ENCODE data around the gene PPFIBP2. TPM values are rescaled to one million over a fixed set of nuclear protein-coding genes. Genes with fewer than 3 reads are reported as not detected.

PPFIBP2 gene
- total and polyA plus RNA-seq, 11 donors, result 10.5 to 31.1 (median 20.8) TPM

DNA sequence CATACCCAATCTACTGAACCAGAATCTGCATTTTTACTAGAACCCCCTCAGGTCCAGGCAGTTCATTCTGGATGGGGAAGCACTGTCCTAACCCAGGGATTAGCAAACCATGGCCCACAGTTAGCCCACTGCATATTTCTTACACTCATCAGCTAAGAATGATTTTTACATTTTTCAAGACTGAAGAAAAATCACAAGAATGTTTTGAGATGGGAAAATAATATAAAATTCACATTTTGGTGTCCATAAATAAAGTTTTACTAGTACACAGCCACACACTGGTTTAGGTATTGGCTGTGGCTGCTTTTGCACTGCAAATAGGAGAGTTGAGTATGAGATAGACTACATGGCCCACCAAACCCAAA is 59.4 kb downstream of the PPFIBP2 start:
- H3K4me1 ChIP-seq, result peaks cover 7 to 46% (median 27%) of the 10 kb centered on the region in 12 donors
- peaks cover 0 to 13% (median 0%) of the 10 kb centered on the region in 9 donors for H3K27me3 ChIP-seq
- H3K36me3 ChIP-seq, result no peaks in the 10 kb centered on the region
- H3K27ac ChIP-seq, result no peak overlapping the region
- intact Hi-C loops (cut with DNase I), result loop anchor here in 8 of 10 donors (2.0 to 10.0 kb wide), 7 partner anchors 54 to 122 kb away; partner anchors contain the start of gene PPFIBP2 (in 3 of the 8)
- H3K9me3 ChIP-seq, result peaks cover 0 to 4% (median 0%) of the 10 kb centered on the region in 12 donors
- ATAC-seq (no peak), DNase-seq (no peak)
- TF ChIP-seq POLR2A (IDR thresholded peaks at IDR 0.05) (no peak), CTCF (IDR thresholded peaks at IDR 0.05) (no peak)
- H3K4me3 ChIP-seq, result no peak overlapping the region

DNA sequence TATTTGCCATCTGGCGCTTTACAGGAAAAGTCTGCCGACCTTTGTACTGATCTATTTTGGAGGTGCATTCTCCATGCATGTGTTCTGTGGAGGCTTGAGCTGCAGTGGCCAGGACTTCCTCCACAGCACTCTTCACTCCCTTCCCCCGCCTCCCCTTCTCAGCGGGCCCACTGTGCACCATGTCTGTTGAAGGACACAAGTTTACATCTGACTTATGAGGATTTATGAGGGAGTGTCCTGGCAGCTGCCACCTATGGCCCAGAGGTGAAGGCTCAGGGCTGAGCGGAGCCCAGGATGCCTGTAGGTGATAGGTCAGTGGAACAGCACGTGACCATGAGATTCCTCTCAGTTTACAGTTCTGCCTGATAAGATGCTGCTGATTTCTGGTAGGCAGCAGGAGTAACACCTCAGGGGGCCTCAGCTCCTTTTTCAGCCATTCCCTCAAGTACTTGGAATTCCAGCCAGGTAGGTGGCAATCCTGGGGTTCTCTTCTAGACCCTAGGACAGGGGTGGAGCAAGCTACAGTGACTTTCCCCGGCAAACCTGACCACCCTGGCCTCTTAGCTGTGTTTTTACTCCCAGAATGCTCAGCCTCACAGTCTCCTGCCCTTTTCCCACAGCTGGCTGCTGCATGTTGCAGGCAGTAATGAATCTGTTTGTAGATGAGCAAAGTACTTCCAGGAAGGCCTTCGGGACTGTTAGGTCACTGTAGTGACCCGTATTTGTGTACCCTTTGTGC is 59.9 kb downstream of the PPFIBP2 start:
- H3K27ac ChIP-seq, result peak overlapping the region in 1 of 12 donors; percentile 14
- no peak for TF ChIP-seq POLR2A (IDR thresholded peaks at IDR 0.05)
- TF ChIP-seq CTCF (IDR thresholded peaks at IDR 0.05), result no peak

DNA sequence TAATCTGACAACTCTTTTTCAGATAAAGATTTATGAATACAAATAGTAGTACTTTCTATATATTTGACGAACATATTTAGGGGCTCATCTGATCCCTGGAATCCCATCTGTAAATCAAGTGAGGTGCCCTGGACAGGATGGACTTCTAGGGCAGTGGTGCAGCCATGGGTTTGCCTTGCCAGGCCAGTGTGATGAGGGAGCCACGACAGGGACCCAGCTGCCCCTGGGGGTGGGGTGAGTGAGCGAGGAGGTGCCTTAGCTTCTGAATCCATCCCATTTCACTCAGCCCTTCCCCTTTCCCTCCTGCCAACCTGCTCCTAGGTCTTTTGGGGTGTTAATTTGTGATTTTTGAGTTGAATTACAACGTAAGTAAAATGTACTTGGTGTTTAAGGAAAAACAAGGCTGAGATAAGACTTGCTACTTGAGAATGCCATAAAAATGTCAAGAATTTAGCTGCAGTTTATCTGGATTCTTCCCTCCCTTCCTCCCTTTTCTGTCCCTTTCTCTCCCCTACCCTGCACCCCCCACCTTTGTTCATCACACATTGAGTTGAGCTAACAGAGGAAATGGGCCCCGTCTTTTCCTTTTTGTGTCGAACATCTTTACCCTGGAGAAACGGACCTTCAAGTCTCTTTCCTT is 60.8 kb downstream of the PPFIBP2 start:
- no peak for DNase-seq
- TF ChIP-seq CTCF (IDR thresholded peaks at IDR 0.05) (no peak), POLR2A (IDR thresholded peaks at IDR 0.05) (no peak)
- Histone ChIP-seq H3K9me3 (no peaks in the 10 kb centered on the region), H3K4me3 (no peak overlapping the region), H3K4me1 (peaks cover 7 to 60% (median 32%) of the 10 kb centered on the region in 12 donors), H3K27ac (peak overlapping the region in 2 of 12 donors; percentile 14), H3K36me3 (no peaks in the 10 kb centered on the region), H3K27me3 (peaks cover 0 to 13% (median 0%) of the 10 kb centered on the region in 9 donors)
- 68 to 86% (median 79%) methylated on average over 7 of the region's 7 CpGs for WGBS, 4 donors
- intact Hi-C loops (cut with DNase I), result loop anchor here in 9 of 10 donors (5.0 to 10.0 kb wide), 7 partner anchors 53 to 120 kb away; partner anchors contain the start of gene PPFIBP2 (in 4 of the 9)
- ATAC-seq, result no peak

More for the DNA sequence above, 59.9 kb downstream of the PPFIBP2 start:
- H3K36me3 ChIP-seq, result no peaks in the 10 kb centered on the region
- WGBS, 4 donors, result 69 to 84% (median 74%) methylated on average over 9 of the region's 9 CpGs
- peaks cover 0 to 13% (median 0%) of the 10 kb centered on the region in 9 donors for H3K27me3 ChIP-seq
- H3K4me3 ChIP-seq, result no peak overlapping the region
- ATAC-seq (no peak), DNase-seq (no peak)
- peaks cover 7 to 51% (median 30%) of the 10 kb centered on the region in 12 donors for H3K4me1 ChIP-seq
- H3K9me3 ChIP-seq, result no peaks in the 10 kb centered on the region
- intact Hi-C loops (cut with DNase I), result loop anchor here in 8 of 10 donors (2.0 to 10.0 kb wide), 7 partner anchors 54 to 121 kb away; partner anchors contain the start of gene PPFIBP2 (in 3 of the 8)
